PC-9 (cell line): ENCODE measurements around the gene WRAP73. TPM values are rescaled to one million over a fixed set of nuclear protein-coding genes. Genes with fewer than 3 reads are reported as not detected.
A peak's percentile ranks its signal among the peaks of the same experiment; 100 is the strongest.

ENCODE experiments used
- BruUV-seq: library from RNA; stranded (reverse); fragments of 400-500 nt; replicated peaks from 2 replicates; lab custom pipeline; 2021; lab: Mats Ljungman, UMichigan
- CTCF ChIA-PET: fragments of 300-600 bp; sonication (Branson Sonifier 250); formaldehyde crosslinking; loops from one replicate; lab custom pipeline; 2022; ENCODE audit warnings: antibody characterized with exemption; lab: Charles Lee
- POLR2A ChIA-PET: fragments of 300-600 bp; sonication (Branson Sonifier 250); formaldehyde crosslinking; loops from one replicate; lab custom pipeline; 2022; ENCODE audit warnings: antibody characterized with exemption; ENCODE audit not compliant: unreplicated experiment; lab: Charles Lee
- DNase-seq, 2 experiments: peaks; one replicate each; pipeline versions ENCODE4 v3.0.0 to v3.0.0-alpha.2; 2015 to 2022; ENCODE audit warnings: mixed read lengths in 1 of 2
- H2AFZ ChIP-seq: fragments of 200-600 bp; sonication (generic); 2 replicates; pipeline ENCODE4 v1.8.1; 2017; ENCODE audit warnings: antibody characterized with exemption
- H3F3A ChIP-seq: fragments of 200-600 bp; sonication (generic); 2 replicates; pipeline ENCODE4 v1.8.1; 2017; ENCODE audit warnings: antibody characterized with exemption, mild to moderate bottlenecking, low read depth; ENCODE audit not compliant: insufficient read depth
- H3K27ac ChIP-seq: fragments of 200-600 bp; sonication (generic); 2 replicates; pipeline ENCODE4 v1.6.1; 2016; ENCODE audit warnings: mixed run types
- H3K27me3 ChIP-seq: fragments of 200-600 bp; sonication (generic); 2 replicates; pipeline ENCODE4 v1.6.1; 2016; ENCODE audit warnings: low read depth, mixed run types; ENCODE audit not compliant: insufficient read depth
- H3K36me3 ChIP-seq: fragments of 200-600 bp; sonication (generic); 2 replicates; pipeline ENCODE4 v1.6.1; 2016; ENCODE audit warnings: low read depth, mixed run types
- H3K4me1 ChIP-seq: fragments of 200-600 bp; sonication (generic); replicated peaks from 2 replicates; pipeline ENCODE4 v1.6.1; 2016; ENCODE audit warnings: mixed run types; ENCODE audit not compliant: insufficient read depth
- H3K4me2 ChIP-seq: fragments of 200-600 bp; sonication (generic); 2 replicates; pipeline ENCODE4 v1.6.1; 2017; ENCODE audit warnings: mixed run types
- H3K4me3 ChIP-seq: fragments of 200-600 bp; sonication (generic); 2 replicates; pipeline ENCODE4 v1.6.1; 2016; ENCODE audit warnings: mixed run types
- H3K79me2 ChIP-seq: fragments of 200-600 bp; sonication (generic); 2 replicates; pipeline ENCODE4 v1.6.1; 2017; ENCODE audit warnings: low read depth, mixed run types
- H3K9me2 ChIP-seq: fragments of 200-600 bp; sonication (generic); 2 replicates; pipeline ENCODE4 v1.8.1; 2017; ENCODE audit warnings: mild to moderate bottlenecking; ENCODE audit not compliant: insufficient read depth
- H3K9me3 ChIP-seq: fragments of 200-600 bp; sonication (generic); 2 replicates; pipeline ENCODE4 v1.8.1; 2016; ENCODE audit warnings: low read depth; ENCODE audit not compliant: insufficient read depth
- H4K20me1 ChIP-seq: fragments of 200-600 bp; sonication (generic); 2 replicates; pipeline ENCODE4 v1.8.1; 2017; ENCODE audit not compliant: insufficient read depth
- CTCF ChIP-seq: fragments of 200-600 bp; sonication (generic); conservative IDR thresholded peaks from 2 replicates; pipeline ENCODE4 v1.6.1; 2017; ENCODE audit warnings: mixed run types, antibody characterized with exemption, mild to moderate bottlenecking, moderate library complexity
- EZH2 ChIP-seq: fragments of 200-600 bp; sonication (generic); IDR thresholded peaks from 2 replicates; pipeline ENCODE4 v1.8.0; 2017; ENCODE audit warnings: antibody characterized with exemption, low read depth
- intact Hi-C: fragments of 100-400 bp; cut with micrococcal nuclease; formaldehyde crosslinking; loops from one replicate; pipeline ENCODE4 v1.10.0; 2022; ENCODE audit not compliant: unreplicated experiment
- total RNA-seq: library from RNA; stranded (reverse); gene quantifications from 2 replicates; pipeline ENCODE4 v1.2.3, GENCODE V29; 2021

The WRAP73 gene
- total RNA-seq, 1 experiment from 2014 or later = 25.5 TPM

GRCh38 chr1:3612123-3612522 lies 37.8 kb downstream of the WRAP73 start:
- Histone ChIP-seq H3K4me3 (peak overlapping the region; percentile 43; the same call in 1 of the 2 replicates), H3K27me3 (no peaks in the 10 kb centered on the region), H3K79me2 (peaks cover 18% of the 10 kb centered on the region), H3K4me2 (peak overlapping the region; percentile 71), H3K36me3 (no peaks in the 10 kb centered on the region), H3K9me3 (no peaks in the 10 kb centered on the region), H3K27ac (no peak overlapping the region; the same call in 1 of the 2 replicates), H4K20me1 (no peaks in the 10 kb centered on the region), H3K4me1 (peaks cover 56% of the 10 kb centered on the region), H3F3A (peaks cover 24% of the 10 kb centered on the region; the same call in 1 of the 2 replicates), H3K9me2 (no peaks in the 10 kb centered on the region), H2AFZ (no peak overlapping the region)
- TF ChIP-seq CTCF (no peak), EZH2 (no peak)
- intact Hi-C loops = no loop called here
- POLR2A ChIA-PET = no interaction called here
- CTCF ChIA-PET = no interaction called here
- no peak for DNase-seq
- BruUV-seq = no TSS peak

GRCh38 chr1:3611170-3612019 lies 38.5 kb downstream of the WRAP73 start, which contains the start of gene MEGF6:
Gene MEGF6 (minus strand): TSS chr1:3611508. CDS start chr1:3611268, 240 bp downstream.
- H3K4me3 ChIP-seq = peak within 1 kb of the TSS; percentile 88
- peak within 1 kb of the TSS; percentile 81 for H2AFZ ChIP-seq
- no peak within 1 kb of the TSS for H3K27ac ChIP-seq
- TF ChIP-seq EZH2 (no peak), CTCF (no peak)
- H3K79me2 ChIP-seq = peaks cover 18% of the 10 kb centered on the region
- intact Hi-C loops = no loop called here
- no peaks in the 10 kb centered on the region for H3K9me3 ChIP-seq
- peaks cover 56% of the 10 kb centered on the region for H3K4me1 ChIP-seq
- peak; percentile 53 to 71 for DNase-seq
- no peaks in the 10 kb centered on the region for H3K9me2 ChIP-seq
- H3K4me2 ChIP-seq = peak within 1 kb of the TSS; percentile 100
- ChIA-PET POLR2A (no interaction called here), CTCF (no interaction called here)
- H4K20me1 ChIP-seq = no peaks in the 10 kb centered on the region
- no TSS peak for BruUV-seq
- peaks cover 24% of the 10 kb centered on the region; the same call in 1 of the 2 replicates for H3F3A ChIP-seq
- H3K36me3 ChIP-seq = no peaks in the 10 kb centered on the region
- H3K27me3 ChIP-seq = no peaks in the 10 kb centered on the region

GRCh38 chr1:3610527-3611169 lies 39.3 kb downstream of the WRAP73 start:
- CTCF ChIA-PET = no interaction called here
- H3K4me1 ChIP-seq = peaks cover 56% of the 10 kb centered on the region
- peak overlapping the region; percentile 88 for H3K4me3 ChIP-seq
- peak overlapping the region; percentile 100 for H3K4me2 ChIP-seq
- H3K9me2 ChIP-seq = no peaks in the 10 kb centered on the region
- POLR2A ChIA-PET = no interaction called here
- peaks cover 18% of the 10 kb centered on the region for H3K79me2 ChIP-seq
- no TSS peak for BruUV-seq
- H4K20me1 ChIP-seq = no peaks in the 10 kb centered on the region
- no peak for DNase-seq
- peak overlapping the region; percentile 81 for H2AFZ ChIP-seq
- no peaks in the 10 kb centered on the region for H3K27me3 ChIP-seq
- H3K36me3 ChIP-seq = no peaks in the 10 kb centered on the region
- intact Hi-C loops = no loop called here
- TF ChIP-seq EZH2 (no peak), CTCF (no peak)
- H3K9me3 ChIP-seq = no peaks in the 10 kb centered on the region
- H3F3A ChIP-seq = peaks cover 22% of the 10 kb centered on the region; the same call in 1 of the 2 replicates
- H3K27ac ChIP-seq = no peak overlapping the region
